WTC11 (cell line): ENCODE data around the gene METRNL. TPM values are rescaled to one million over a fixed set of nuclear protein-coding genes. Genes with fewer than 3 reads are reported as not detected.
A peak's percentile ranks its signal among the peaks of the same experiment; 100 is the strongest.
"Not testable (repeated sequence)": the region's sequence is repeated elsewhere in the genome, so short reads cannot be mapped to it uniquely, and the experiment has no call there.

Experiments used
- ATAC-seq: fragments of 200-7000 bp; cut with Tn5 transposase; 2 replicates; pipeline ENCODE4 v1.10.0; 2021; ENCODE audit warnings: mild to moderate bottlenecking, moderate library complexity
- CTCF ChIA-PET: fragments of 300-600 bp; sonication (Branson Sonifier 250); formaldehyde crosslinking; loops from one replicate; lab custom pipeline; 2021; ENCODE audit warnings: antibody characterized with exemption; lab: Charles Lee
- POLR2A ChIA-PET: fragments of 350-600 bp; sonication (Branson Sonifier 250); formaldehyde crosslinking; loops from one replicate; lab custom pipeline; 2021; ENCODE audit warnings: antibody characterized with exemption; lab: Charles Lee
- DNase-seq: peaks from one replicate; pipeline ENCODE4 v3.0.0; 2021; ENCODE audit warnings: low spot score
- H3K27ac Mint-ChIP-seq: 2 replicates; pipeline ENCODE4 v1.8.0; 2021; ENCODE audit warnings: mixed read lengths
- H3K27me3 Mint-ChIP-seq: 2 replicates; pipeline ENCODE4 v1.8.0; 2021; ENCODE audit warnings: low read depth, mild to moderate bottlenecking, moderate library complexity, mixed read lengths
- H3K36me3 Mint-ChIP-seq: 2 replicates; pipeline ENCODE4 v1.8.0; 2021; ENCODE audit warnings: mixed read lengths
- H3K4me1 Mint-ChIP-seq: 2 replicates; pipeline ENCODE4 v1.8.0; 2022; ENCODE audit warnings: mixed read lengths
- H3K4me3 Mint-ChIP-seq: 2 replicates; pipeline ENCODE4 v1.8.0; 2021; ENCODE audit warnings: mild to moderate bottlenecking, moderate library complexity, mixed read lengths
- H3K9me3 Mint-ChIP-seq: 2 replicates; pipeline ENCODE4 v1.8.0; 2021; ENCODE audit warnings: mixed read lengths
- FOXJ3 ChIP-seq: sonication (generic); formaldehyde crosslinking; IDR thresholded peaks from 2 replicates; pipeline ENCODE4 v1.9.0; 2021; ENCODE audit warnings: missing genetic modification reagents, mild to moderate bottlenecking, borderline replicate concordance
- FOXK1 ChIP-seq: sonication (generic); formaldehyde crosslinking; IDR thresholded peaks from 2 replicates; pipeline ENCODE4 v1.8.0; 2022; ENCODE audit warnings: mild to moderate bottlenecking, moderate library complexity, missing genetic modification reagents
- SP1 ChIP-seq: sonication (generic); formaldehyde crosslinking; conservative IDR thresholded peaks from 2 replicates; pipeline ENCODE4 v1.8.1; 2022; ENCODE audit warnings: missing genetic modification reagents
- ZNF423 ChIP-seq: fragments of 250-450 bp; sonication (Bioruptor Pico); IDR thresholded peaks from 2 replicates; pipeline ENCODE4 v2.1.2; 2022; ENCODE audit warnings: mild to moderate bottlenecking, moderate library complexity
- total RNA-seq: library from RNA; stranded (reverse); gene quantifications from 3 replicates; pipeline ENCODE4 v1.2.3, GENCODE V29; 2021
- TF ChIP-seq, protein P1 (sequence below): fragments of 250-450 bp; sonication (Bioruptor Pico); IDR thresholded peaks from 2 replicates; pipeline ENCODE4 v1.9.0; 2021; ENCODE audit warnings: mild to moderate bottlenecking, borderline replicate concordance
- TF ChIP-seq, protein P2 (sequence below): sonication (generic); formaldehyde crosslinking; IDR thresholded peaks from 2 replicates; pipeline ENCODE4 v1.8.0; 2022; ENCODE audit warnings: missing genetic modification reagents

METRNL gene
- total RNA-seq, 1 experiment from 2014 or later, result 27.7 TPM

DNA sequence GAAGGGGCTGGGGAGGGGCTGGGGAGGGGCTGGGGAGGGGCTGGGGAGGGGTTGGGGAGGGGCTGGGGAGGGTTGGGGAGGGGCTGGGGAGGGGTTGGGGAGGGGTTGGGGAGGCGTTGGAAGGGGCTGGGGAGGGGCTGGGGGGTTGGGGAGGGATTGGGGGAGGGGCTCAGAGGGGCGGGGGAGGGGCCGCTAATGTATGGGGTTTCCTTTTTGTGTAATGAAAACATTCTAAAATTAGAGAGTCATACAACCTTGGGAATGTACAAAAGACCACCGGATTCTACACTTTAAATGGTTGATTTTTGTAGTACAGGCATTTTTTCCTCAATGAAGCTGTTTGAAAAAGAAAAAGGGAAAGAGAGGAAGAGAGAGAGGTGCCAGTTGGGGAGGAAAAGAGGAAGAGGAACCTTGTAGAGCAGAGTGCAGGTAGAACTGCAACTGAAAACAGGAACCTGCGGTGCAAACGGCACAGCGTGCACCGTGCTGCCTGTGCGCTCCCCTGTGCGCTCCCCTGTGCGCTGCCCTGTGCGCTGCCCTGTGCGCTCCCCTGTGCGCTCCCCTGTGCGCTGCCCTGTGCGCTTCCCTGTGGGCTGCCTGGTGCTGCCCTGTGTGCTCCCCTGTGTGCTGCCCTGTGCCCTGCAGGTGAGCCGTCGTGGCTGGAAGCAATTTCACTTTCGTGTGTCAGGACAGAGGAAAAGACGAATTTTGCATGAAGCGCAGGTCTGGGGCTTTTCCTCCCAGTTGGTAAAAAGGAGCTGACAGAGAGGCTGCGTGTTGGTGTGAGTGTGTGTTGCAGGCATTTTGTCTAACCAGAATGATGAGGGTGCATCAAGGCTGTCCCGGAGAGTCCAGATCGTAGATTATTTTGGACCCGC, 40.8 kb downstream of the METRNL start:
- TF ChIP-seq ZNF423 (CRISPR knock-in tag) (peak; percentile 53), FOXK1 (CRISPR knock-in tag) (no peak), FOXJ3 (no peak), SP1 (0 out of 2 replicates have a peak, but pooled peaks have one; percentile 17)
- TF ChIP-seq, protein P1, sequence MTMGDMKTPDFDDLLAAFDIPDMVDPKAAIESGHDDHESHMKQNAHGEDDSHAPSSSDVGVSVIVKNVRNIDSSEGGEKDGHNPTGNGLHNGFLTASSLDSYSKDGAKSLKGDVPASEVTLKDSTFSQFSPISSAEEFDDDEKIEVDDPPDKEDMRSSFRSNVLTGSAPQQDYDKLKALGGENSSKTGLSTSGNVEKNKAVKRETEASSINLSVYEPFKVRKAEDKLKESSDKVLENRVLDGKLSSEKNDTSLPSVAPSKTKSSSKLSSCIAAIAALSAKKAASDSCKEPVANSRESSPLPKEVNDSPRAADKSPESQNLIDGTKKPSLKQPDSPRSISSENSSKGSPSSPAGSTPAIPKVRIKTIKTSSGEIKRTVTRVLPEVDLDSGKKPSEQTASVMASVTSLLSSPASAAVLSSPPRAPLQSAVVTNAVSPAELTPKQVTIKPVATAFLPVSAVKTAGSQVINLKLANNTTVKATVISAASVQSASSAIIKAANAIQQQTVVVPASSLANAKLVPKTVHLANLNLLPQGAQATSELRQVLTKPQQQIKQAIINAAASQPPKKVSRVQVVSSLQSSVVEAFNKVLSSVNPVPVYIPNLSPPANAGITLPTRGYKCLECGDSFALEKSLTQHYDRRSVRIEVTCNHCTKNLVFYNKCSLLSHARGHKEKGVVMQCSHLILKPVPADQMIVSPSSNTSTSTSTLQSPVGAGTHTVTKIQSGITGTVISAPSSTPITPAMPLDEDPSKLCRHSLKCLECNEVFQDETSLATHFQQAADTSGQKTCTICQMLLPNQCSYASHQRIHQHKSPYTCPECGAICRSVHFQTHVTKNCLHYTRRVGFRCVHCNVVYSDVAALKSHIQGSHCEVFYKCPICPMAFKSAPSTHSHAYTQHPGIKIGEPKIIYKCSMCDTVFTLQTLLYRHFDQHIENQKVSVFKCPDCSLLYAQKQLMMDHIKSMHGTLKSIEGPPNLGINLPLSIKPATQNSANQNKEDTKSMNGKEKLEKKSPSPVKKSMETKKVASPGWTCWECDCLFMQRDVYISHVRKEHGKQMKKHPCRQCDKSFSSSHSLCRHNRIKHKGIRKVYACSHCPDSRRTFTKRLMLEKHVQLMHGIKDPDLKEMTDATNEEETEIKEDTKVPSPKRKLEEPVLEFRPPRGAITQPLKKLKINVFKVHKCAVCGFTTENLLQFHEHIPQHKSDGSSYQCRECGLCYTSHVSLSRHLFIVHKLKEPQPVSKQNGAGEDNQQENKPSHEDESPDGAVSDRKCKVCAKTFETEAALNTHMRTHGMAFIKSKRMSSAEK (CRISPR knock-in tag), result no peak
- TF ChIP-seq, protein P2, sequence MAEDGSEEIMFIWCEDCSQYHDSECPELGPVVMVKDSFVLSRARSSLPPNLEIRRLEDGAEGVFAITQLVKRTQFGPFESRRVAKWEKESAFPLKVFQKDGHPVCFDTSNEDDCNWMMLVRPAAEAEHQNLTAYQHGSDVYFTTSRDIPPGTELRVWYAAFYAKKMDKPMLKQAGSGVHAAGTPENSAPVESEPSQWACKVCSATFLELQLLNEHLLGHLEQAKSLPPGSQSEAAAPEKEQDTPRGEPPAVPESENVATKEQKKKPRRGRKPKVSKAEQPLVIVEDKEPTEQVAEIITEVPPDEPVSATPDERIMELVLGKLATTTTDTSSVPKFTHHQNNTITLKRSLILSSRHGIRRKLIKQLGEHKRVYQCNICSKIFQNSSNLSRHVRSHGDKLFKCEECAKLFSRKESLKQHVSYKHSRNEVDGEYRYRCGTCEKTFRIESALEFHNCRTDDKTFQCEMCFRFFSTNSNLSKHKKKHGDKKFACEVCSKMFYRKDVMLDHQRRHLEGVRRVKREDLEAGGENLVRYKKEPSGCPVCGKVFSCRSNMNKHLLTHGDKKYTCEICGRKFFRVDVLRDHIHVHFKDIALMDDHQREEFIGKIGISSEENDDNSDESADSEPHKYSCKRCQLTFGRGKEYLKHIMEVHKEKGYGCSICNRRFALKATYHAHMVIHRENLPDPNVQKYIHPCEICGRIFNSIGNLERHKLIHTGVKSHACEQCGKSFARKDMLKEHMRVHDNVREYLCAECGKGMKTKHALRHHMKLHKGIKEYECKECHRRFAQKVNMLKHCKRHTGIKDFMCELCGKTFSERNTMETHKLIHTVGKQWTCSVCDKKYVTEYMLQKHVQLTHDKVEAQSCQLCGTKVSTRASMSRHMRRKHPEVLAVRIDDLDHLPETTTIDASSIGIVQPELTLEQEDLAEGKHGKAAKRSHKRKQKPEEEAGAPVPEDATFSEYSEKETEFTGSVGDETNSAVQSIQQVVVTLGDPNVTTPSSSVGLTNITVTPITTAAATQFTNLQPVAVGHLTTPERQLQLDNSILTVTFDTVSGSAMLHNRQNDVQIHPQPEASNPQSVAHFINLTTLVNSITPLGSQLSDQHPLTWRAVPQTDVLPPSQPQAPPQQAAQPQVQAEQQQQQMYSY (CRISPR knock-in tag), result peak; percentile 59; the same call in 1 of the 2 replicates
- Mint-ChIP-seq H3K9me3 (no peaks in the 10 kb centered on the region), H3K27me3 (peaks cover 17% of the 10 kb centered on the region), H3K4me1 (peaks cover 26% of the 10 kb centered on the region), H3K27ac (no peak overlapping the region), H3K36me3 (no peaks in the 10 kb centered on the region; the same call in 1 of the 2 replicates), H3K4me3 (peak overlapping the region; percentile 66)
- ChIA-PET CTCF (no interaction called here), POLR2A (no interaction called here)
- DNase-seq (no peak), ATAC-seq (peak; percentile 28; the same call in 1 of the 2 replicates)

DNA sequence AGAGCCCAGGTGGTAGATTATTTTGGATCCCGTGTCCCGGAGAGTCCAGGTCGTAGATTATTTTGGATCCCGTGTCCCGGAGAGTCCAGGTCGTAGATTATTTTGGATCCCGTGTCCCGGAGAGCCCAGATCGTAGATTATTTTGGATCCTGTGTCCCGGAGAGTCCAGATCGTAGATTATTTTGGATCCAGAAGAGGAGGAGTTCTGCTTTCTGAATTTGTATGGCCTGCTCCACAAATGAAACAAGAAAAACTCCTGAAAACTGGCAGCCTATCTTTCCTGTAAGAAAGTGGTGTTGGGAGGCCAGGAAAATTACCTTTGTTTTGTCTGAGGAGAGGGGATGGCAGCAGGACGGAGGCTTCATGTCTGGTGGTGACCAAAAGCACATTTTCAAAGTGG, 42.1 kb downstream of the METRNL start:
- Mint-ChIP-seq H3K27me3 (peaks cover 17% of the 10 kb centered on the region), H3K4me1 (peaks cover 26% of the 10 kb centered on the region), H3K4me3 (peak overlapping the region; percentile 29), H3K27ac (peak overlapping the region; percentile 47; the same call in 1 of the 2 replicates)
- DNase-seq, H3K9me3 Mint-ChIP-seq, ATAC-seq, H3K36me3 Mint-ChIP-seq, CTCF ChIA-PET, POLR2A ChIA-PET: not testable (repeated sequence)
- TF ChIP-seq, protein P2 (CRISPR knock-in tag), result peak; percentile 83
